Upper lobe of left lung (tissue), 4 donors: ENCODE measurements around the gene HOXC5.

ENCODE experiments used
- EP300 ChIP-seq, 4 donors: sonication (generic); formaldehyde crosslinking; IDR thresholded peaks; one replicate each; pipeline ENCODE4 v1.5.1; 2017; ENCODE audit warnings: antibody characterized with exemption in 4 of 4, control low read depth in 2 of 4
- POLR2A ChIP-seq, 4 donors: fragments of 450-650 bp; IDR thresholded peaks; one replicate each; pipeline ENCODE4 v1.5.1; 2016 to 2017; ENCODE audit warnings: antibody characterized with exemption in 4 of 4, mild to moderate bottlenecking in 2 of 4
- POLR2AphosphoS5 ChIP-seq, 2 donors: sonication (generic); formaldehyde crosslinking; IDR thresholded peaks; one replicate each; pipeline ENCODE4 v1.5.1; 2017; ENCODE audit warnings: antibody characterized with exemption in 2 of 2
- TF ChIP-seq, protein P1 (sequence below), 6 experiments: fragments of 450-650 bp in 4 of 6; fragments of 200-600 bp in 2 of 6; sonication (generic) in 2 of 6; IDR thresholded peaks; one replicate each; pipeline ENCODE4 v1.5.1; 2016 to 2019; ENCODE audit warnings: antibody characterized with exemption in 6 of 6

DNA sequence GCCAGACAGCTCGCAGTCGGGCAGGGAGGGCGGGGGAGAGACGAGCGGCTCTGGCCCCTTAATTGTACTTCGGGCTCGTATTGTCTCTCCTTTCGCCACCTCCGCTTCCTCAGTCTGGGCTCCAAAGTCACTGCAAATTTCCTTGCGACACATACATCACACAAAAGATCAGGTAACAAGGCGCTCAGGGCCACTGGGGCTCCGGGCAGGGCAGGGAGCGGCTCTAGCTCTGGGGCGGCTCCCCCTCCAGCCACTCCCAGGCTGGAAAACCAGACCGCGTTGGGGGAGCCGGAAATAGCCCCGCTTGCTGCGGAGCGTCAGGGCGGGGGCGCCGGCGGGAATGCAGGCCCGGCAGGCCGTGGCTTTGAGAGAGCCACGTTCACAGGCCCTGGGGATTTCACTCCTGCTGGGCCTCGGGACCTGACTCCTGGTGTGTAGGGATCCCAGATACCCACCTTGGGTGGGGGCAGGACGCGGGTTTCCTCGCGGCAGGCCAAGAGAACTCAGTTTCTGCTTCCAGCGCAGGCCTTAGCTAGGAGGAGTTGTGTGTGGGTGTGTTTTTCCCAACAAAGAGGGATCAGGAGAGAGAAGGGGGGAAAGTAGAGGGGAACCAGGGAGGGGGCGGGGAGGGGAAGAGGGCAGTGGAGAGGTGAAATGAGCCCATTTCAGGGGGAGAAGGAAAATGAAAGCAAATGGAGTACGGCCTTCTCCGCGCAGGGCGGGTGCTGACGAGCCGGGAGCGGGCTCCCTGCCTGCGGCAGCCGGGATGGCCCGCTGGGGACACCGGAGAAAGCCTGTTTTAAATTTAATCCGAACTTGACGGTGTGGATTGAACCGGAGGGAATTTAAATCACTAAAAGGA lies 37.2 kb upstream of the HOXC5 start:
- TF ChIP-seq, protein P1, sequence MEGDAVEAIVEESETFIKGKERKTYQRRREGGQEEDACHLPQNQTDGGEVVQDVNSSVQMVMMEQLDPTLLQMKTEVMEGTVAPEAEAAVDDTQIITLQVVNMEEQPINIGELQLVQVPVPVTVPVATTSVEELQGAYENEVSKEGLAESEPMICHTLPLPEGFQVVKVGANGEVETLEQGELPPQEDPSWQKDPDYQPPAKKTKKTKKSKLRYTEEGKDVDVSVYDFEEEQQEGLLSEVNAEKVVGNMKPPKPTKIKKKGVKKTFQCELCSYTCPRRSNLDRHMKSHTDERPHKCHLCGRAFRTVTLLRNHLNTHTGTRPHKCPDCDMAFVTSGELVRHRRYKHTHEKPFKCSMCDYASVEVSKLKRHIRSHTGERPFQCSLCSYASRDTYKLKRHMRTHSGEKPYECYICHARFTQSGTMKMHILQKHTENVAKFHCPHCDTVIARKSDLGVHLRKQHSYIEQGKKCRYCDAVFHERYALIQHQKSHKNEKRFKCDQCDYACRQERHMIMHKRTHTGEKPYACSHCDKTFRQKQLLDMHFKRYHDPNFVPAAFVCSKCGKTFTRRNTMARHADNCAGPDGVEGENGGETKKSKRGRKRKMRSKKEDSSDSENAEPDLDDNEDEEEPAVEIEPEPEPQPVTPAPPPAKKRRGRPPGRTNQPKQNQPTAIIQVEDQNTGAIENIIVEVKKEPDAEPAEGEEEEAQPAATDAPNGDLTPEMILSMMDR (IDR thresholded peaks at IDR 0.05), result no peak
- TF ChIP-seq POLR2AphosphoS5 (IDR thresholded peaks at IDR 0.05) (no peak), POLR2A (IDR thresholded peaks at IDR 0.05) (no peak), EP300 (IDR thresholded peaks at IDR 0.05) (no peak)
